Measurements from ENCODE around the gene TXNRD2. TPM values are rescaled to one million over a fixed set of nuclear protein-coding genes. Genes with fewer than 3 reads are reported as not detected.

The TXNRD2 gene
- total and polyA plus RNA-seq, 2 donors (not counting 1 experiment from before 2014, with no cell fraction given): 24.8 to 36.2 TPM

DNA sequence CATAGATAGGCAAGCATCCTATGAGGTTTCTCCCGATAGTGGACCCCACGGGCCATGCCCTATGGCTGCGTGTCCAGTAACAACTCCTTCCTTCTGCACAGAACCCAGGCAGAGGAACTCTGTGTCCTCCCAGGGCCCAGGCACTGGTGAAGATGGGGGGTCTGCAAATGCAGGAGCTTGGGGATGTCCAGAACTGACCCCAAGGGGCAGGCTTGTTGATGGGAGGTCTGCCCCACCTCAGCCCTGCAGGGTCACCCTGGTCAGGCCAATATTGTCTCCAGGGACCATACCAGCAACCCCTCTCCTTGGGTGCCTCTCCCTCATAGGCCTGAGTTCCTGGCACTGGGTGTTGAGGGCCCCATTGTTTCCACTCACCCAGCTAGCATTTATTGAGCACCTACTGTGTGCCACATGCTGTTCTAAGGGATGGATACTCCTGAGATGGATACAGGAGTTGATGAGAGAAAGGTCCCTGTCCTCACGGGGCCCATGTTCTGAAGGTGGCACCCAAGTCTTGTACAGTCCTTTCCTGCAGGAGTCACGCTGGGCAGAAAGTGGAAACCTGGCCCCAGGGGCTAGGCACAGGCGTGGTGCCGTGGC is 26.3 kb upstream of the TXNRD2 start:
- Histone ChIP-seq H3K4me2 (replicated peaks; ENCODE audit: low read depth, low read length, poor library complexity, severe bottlenecking) (no peak overlapping the region), H3K36me3 (replicated peaks in 1 of 2; ENCODE audit: control extremely low read depth in 1 of 2, control insufficient read depth in 1 of 2, extremely low read depth in 1 of 2, insufficient read depth in 2 of 2, low read length in 1 of 2) (peaks cover 0 to 30% of the 10 kb centered on the region in 2 experiments), H3K79me2 (ENCODE audit: control insufficient read depth, insufficient read depth, low read length) (peaks cover 1% of the 10 kb centered on the region), H3K4me3 (ENCODE audit: control extremely low read depth in 1 of 5, extremely low read depth in 1 of 5, insufficient read depth in 1 of 5, low read depth in 2 of 5, low read length in 4 of 5) (no peak overlapping the region), H4K20me1 (ENCODE audit: control insufficient read depth, insufficient read depth, low read length, poor library complexity, severe bottlenecking) (no peaks in the 10 kb centered on the region), H3K9me3 (ENCODE audit: control extremely low read depth in 1 of 3, control insufficient read depth in 2 of 3, insufficient read depth in 1 of 3, low read length in 2 of 3) (no peaks in the 10 kb centered on the region), H3K27me3 (replicated peaks in 1 of 4; ENCODE audit: control extremely low read depth in 1 of 4, control insufficient read depth in 3 of 4, insufficient read depth in 4 of 4, low read length in 3 of 4) (no peaks in the 10 kb centered on the region), H3K4me1 (ENCODE audit: control insufficient read depth in 2 of 2, insufficient read depth in 2 of 2, low read length in 2 of 2) (peaks cover 0 to 4% of the 10 kb centered on the region in 2 donors), H2AFZ (ENCODE audit: insufficient read depth, low read depth, low read length, poor library complexity, severe bottlenecking) (no peak overlapping the region), H3K27ac (ENCODE audit: low read length in 2 of 2) (no peak overlapping the region), H3K9ac (ENCODE audit: low read length) (no peak overlapping the region)
- Mint-ChIP-seq H3K4me3 (no peak overlapping the region), H3K27ac (no peak overlapping the region), H3K4me1 (peaks cover 5% of the 10 kb centered on the region), H3K27me3 (no peaks in the 10 kb centered on the region), H3K9me3 (ENCODE audit: insufficient read depth) (no peaks in the 10 kb centered on the region)
- WGBS (ENCODE audit: insufficient coverage): 100% methylated on average over 4 of the region's 7 CpGs
- no peak for DNase-seq
- no peak for TF ChIP-seq EZH2 (IDR thresholded peaks at IDR 0.05; ENCODE audit: borderline replicate concordance, insufficient read depth, low read depth, low read length, poor library complexity, severe bottlenecking)
- TF ChIP-seq, protein P1, sequence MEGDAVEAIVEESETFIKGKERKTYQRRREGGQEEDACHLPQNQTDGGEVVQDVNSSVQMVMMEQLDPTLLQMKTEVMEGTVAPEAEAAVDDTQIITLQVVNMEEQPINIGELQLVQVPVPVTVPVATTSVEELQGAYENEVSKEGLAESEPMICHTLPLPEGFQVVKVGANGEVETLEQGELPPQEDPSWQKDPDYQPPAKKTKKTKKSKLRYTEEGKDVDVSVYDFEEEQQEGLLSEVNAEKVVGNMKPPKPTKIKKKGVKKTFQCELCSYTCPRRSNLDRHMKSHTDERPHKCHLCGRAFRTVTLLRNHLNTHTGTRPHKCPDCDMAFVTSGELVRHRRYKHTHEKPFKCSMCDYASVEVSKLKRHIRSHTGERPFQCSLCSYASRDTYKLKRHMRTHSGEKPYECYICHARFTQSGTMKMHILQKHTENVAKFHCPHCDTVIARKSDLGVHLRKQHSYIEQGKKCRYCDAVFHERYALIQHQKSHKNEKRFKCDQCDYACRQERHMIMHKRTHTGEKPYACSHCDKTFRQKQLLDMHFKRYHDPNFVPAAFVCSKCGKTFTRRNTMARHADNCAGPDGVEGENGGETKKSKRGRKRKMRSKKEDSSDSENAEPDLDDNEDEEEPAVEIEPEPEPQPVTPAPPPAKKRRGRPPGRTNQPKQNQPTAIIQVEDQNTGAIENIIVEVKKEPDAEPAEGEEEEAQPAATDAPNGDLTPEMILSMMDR (IDR thresholded peaks at IDR 0.05): no peak
- ChIA-PET CTCF (interaction anchor here (1.6 to 2.1 kb wide), 2 partner anchors 70 to 161 kb away, joined by 3 to 10 read pairs; no protein-coding TSS in a partner anchor), POLR2A (no interaction called here)
- intact Hi-C loops (cut with micrococcal nuclease): no loop called here
- no peak for ATAC-seq (ENCODE audit: low read depth)

DNA sequence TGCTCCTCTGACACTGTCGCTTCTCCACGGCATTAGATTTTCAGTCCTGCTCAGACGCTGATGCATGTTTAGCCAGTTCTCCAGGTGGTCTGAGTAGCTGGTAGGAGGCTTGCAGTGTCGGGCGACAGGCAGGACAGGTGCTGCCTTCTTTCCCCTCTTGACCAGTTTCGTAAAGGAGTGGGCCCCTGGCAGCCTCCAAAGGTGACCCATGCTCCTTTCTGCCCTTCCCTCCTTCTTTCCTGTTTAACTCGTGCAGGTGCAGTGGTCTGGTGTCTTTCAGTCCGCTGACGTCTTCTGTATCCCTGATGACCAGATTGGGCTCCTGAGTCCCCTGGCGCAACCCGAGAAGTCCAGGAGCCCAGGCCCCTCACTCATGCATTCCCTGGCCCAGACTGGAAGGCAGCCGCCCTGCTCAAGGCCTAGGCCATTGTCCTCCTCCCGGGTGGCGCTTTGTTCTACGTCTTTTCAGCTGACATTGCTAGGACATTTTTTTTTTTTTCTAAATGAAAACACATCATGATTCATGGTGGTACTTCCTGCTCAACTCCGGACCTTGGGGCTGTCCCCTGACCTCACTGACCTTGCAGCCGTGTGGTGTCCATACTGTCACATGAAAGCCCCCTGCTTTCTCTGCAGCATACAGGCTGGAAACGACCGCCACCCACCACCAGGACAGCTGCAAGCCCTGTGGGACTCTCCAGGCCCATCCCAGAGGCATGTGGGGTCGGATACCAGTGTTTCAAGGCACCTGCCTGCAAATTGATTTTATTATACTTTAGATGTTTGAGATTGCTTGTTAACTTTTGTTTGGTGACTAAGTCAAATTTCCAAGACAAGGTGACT is 25.5 kb upstream of the TXNRD2 start:
- intact Hi-C loops (cut with micrococcal nuclease): no loop called here
- TF ChIP-seq EZH2 (IDR thresholded peaks at IDR 0.05; ENCODE audit: borderline replicate concordance, insufficient read depth, low read depth, low read length, poor library complexity, severe bottlenecking): no peak
- TF ChIP-seq, protein P1 (IDR thresholded peaks at IDR 0.05): no peak
- no peak overlapping the region for H3K4me3 Mint-ChIP-seq
- ChIA-PET CTCF (interaction anchor here (1.6 kb wide), 1 partner anchor 71 kb away, joined by 3 read pairs; no protein-coding TSS in a partner anchor), POLR2A (no interaction called here)
- Histone ChIP-seq H3K9me3 (ENCODE audit: control extremely low read depth in 1 of 3, control insufficient read depth in 2 of 3, insufficient read depth in 1 of 3, low read length in 2 of 3) (no peaks in the 10 kb centered on the region), H3K4me1 (ENCODE audit: control insufficient read depth in 2 of 2, insufficient read depth in 2 of 2, low read length in 2 of 2) (peaks cover 0 to 4% of the 10 kb centered on the region in 2 donors), H2AFZ (ENCODE audit: insufficient read depth, low read depth, low read length, poor library complexity, severe bottlenecking) (no peak overlapping the region), H3K27me3 (replicated peaks in 1 of 4; ENCODE audit: control extremely low read depth in 1 of 4, control insufficient read depth in 3 of 4, insufficient read depth in 4 of 4, low read length in 3 of 4) (no peaks in the 10 kb centered on the region), H3K27ac (ENCODE audit: low read length in 2 of 2) (no peak overlapping the region), H3K4me2 (replicated peaks; ENCODE audit: low read depth, low read length, poor library complexity, severe bottlenecking) (no peak overlapping the region), H3K9ac (ENCODE audit: low read length) (no peak overlapping the region), H3K79me2 (ENCODE audit: control insufficient read depth, insufficient read depth, low read length) (peaks cover 4% of the 10 kb centered on the region), H3K36me3 (replicated peaks in 1 of 2; ENCODE audit: control extremely low read depth in 1 of 2, control insufficient read depth in 1 of 2, extremely low read depth in 1 of 2, insufficient read depth in 2 of 2, low read length in 1 of 2) (peaks cover 0 to 30% of the 10 kb centered on the region in 2 experiments), H4K20me1 (ENCODE audit: control insufficient read depth, insufficient read depth, low read length, poor library complexity, severe bottlenecking) (no peaks in the 10 kb centered on the region), H3K4me3 (ENCODE audit: control extremely low read depth in 1 of 5, extremely low read depth in 1 of 5, insufficient read depth in 1 of 5, low read depth in 2 of 5, low read length in 4 of 5) (no peak overlapping the region)
- WGBS (ENCODE audit: insufficient coverage): 95% methylated on average over 19 of the region's 20 CpGs
- H3K27ac Mint-ChIP-seq: no peak overlapping the region
- no peaks in the 10 kb centered on the region for H3K27me3 Mint-ChIP-seq
- ATAC-seq (ENCODE audit: low read depth) (no peak), DNase-seq (no peak)
- H3K9me3 Mint-ChIP-seq (ENCODE audit: insufficient read depth): no peaks in the 10 kb centered on the region
- H3K4me1 Mint-ChIP-seq: peaks cover 6% of the 10 kb centered on the region
